Chondrocyte (in vitro differentiated cells): ENCODE data around the gene PANK4. TPM values are rescaled to one million over a fixed set of nuclear protein-coding genes. Genes with fewer than 3 reads are reported as not detected.

Experiments used
- DNase-seq: peaks from one replicate; pipeline ENCODE4 v3.0.0; 2021; ENCODE audit warnings: mixed read lengths, low spot score
- H3K27ac Mint-ChIP-seq: one replicate; pipeline ENCODE4 v1.8.0; 2021; ENCODE audit warnings: mild to moderate bottlenecking, moderate library complexity, mixed read lengths; ENCODE audit not compliant: unreplicated experiment
- H3K27me3 Mint-ChIP-seq: 2 replicates; pipeline ENCODE4 v1.8.0; 2021; ENCODE audit warnings: low read depth, mixed read lengths
- H3K36me3 Mint-ChIP-seq: 2 replicates; pipeline ENCODE4 v1.8.0; 2021; ENCODE audit warnings: low read depth, mixed read lengths
- H3K4me1 Mint-ChIP-seq: 2 replicates; pipeline ENCODE4 v1.8.0; 2021; ENCODE audit warnings: low read depth, mild to moderate bottlenecking, mixed read lengths
- H3K4me3 Mint-ChIP-seq: one replicate; pipeline ENCODE4 v1.8.0; 2021; ENCODE audit warnings: mild to moderate bottlenecking, moderate library complexity, mixed read lengths; ENCODE audit not compliant: unreplicated experiment
- H3K9me3 Mint-ChIP-seq: 2 replicates; pipeline ENCODE4 v1.8.0; 2021; ENCODE audit warnings: low read depth, mixed read lengths
- CTCF ChIP-seq: fragments of 200-600 bp; sonication (generic); IDR thresholded peaks from 2 replicates; pipeline ENCODE4 v1.5.0; 2021; ENCODE audit warnings: antibody characterized with exemption, mild to moderate bottlenecking, moderate library complexity
- total RNA-seq: library from RNA; stranded (reverse); gene quantifications from 3 replicates; pipeline ENCODE4 v1.2.1, GENCODE V29; 2021

Gene PANK4
- total RNA-seq, 1 donor from 2014 or later = 19.6 TPM

- H3K36me3 Mint-ChIP-seq = no peaks in the 10 kb centered on the region
- no peak overlapping the region for H3K27ac Mint-ChIP-seq
- no peak for DNase-seq
- TF ChIP-seq CTCF = no peak
- peaks cover 12% of the 10 kb centered on the region for H3K4me1 Mint-ChIP-seq
- no peaks in the 10 kb centered on the region for H3K9me3 Mint-ChIP-seq
- H3K4me3 Mint-ChIP-seq = no peak overlapping the region
- H3K27me3 Mint-ChIP-seq = no peaks in the 10 kb centered on the region
Measured at GRCh38 chr1:2560299-2561073, 34.1 kb upstream of the PANK4 start.

- Mint-ChIP-seq H3K27ac (no peak overlapping the region), H3K36me3 (no peaks in the 10 kb centered on the region), H3K4me1 (peaks cover 12% of the 10 kb centered on the region), H3K4me3 (no peak overlapping the region), H3K9me3 (no peaks in the 10 kb centered on the region), H3K27me3 (no peaks in the 10 kb centered on the region)
- TF ChIP-seq CTCF = no peak
- DNase-seq = no peak
Measured at GRCh38 chr1:2559509-2560298, 33.3 kb upstream of the PANK4 start.

- Mint-ChIP-seq H3K4me1 (peaks cover 12% of the 10 kb centered on the region), H3K27me3 (no peaks in the 10 kb centered on the region), H3K9me3 (no peaks in the 10 kb centered on the region), H3K27ac (no peak overlapping the region), H3K36me3 (no peaks in the 10 kb centered on the region), H3K4me3 (no peak overlapping the region)
- TF ChIP-seq CTCF = no peak
- no peak for DNase-seq
Measured at GRCh38 chr1:2558861-2559260, 32.5 kb upstream of the PANK4 start.

GRCh38 chr1:2558420-2558819, 32.0 kb upstream of the PANK4 start:
- H3K4me3 Mint-ChIP-seq = no peak overlapping the region
- no peak for TF ChIP-seq CTCF
- no peak overlapping the region for H3K27ac Mint-ChIP-seq
- no peaks in the 10 kb centered on the region for H3K27me3 Mint-ChIP-seq
- H3K36me3 Mint-ChIP-seq = no peaks in the 10 kb centered on the region
- no peaks in the 10 kb centered on the region for H3K9me3 Mint-ChIP-seq
- no peak for DNase-seq
- peaks cover 12% of the 10 kb centered on the region for H3K4me1 Mint-ChIP-seq

- Mint-ChIP-seq H3K4me1 (peaks cover 12% of the 10 kb centered on the region), H3K27me3 (no peaks in the 10 kb centered on the region), H3K36me3 (no peaks in the 10 kb centered on the region), H3K4me3 (no peak overlapping the region), H3K9me3 (no peaks in the 10 kb centered on the region), H3K27ac (no peak overlapping the region)
- no peak for TF ChIP-seq CTCF
- DNase-seq = no peak
Measured at GRCh38 chr1:2557482-2558400, 31.3 kb upstream of the PANK4 start.
